Sciatic nerve (tissue), 2 donors: ENCODE results near the gene MRPS26. TPM values are rescaled to one million over a fixed set of nuclear protein-coding genes. Genes with fewer than 3 reads are reported as not detected.
"Not testable (repeated sequence)": the region's sequence is repeated elsewhere in the genome, so short reads cannot be mapped to it uniquely, and the experiment has no call there.

ENCODE experiments used
- ATAC-seq: fragments of 200-7000 bp; cut with Tn5 transposase; one replicate; pipeline ENCODE4 v1.9.1; 2020; ENCODE audit warnings: mild to moderate bottlenecking, moderate library complexity
- DNase-seq: peaks from one replicate; pipeline ENCODE4 v3.0.0-alpha.2; 2020; ENCODE audit warnings: low spot score
- intact Hi-C: fragments of 100-400 bp; cut with DNase I; formaldehyde crosslinking; loops from one replicate; pipeline ENCODE4 v1.14.2; 2022
- total RNA-seq: library from RNA; stranded (reverse); fragmentation: NEBNext Ultra II Directional; extraction: Animal tissue kit (Norgen Biotek cat#: 25700); gene quantifications from one replicate; pipeline ENCODE4 v1.2.1, GENCODE V29; 2021
- donor health status: DM: no; HTN: no; CAD: no.
- donor health status: DM: no; HTN: no; CAD: no.

The MRPS26 gene
- total RNA-seq, 1 donor from 2014 or later = 29.6 TPM

DNA sequence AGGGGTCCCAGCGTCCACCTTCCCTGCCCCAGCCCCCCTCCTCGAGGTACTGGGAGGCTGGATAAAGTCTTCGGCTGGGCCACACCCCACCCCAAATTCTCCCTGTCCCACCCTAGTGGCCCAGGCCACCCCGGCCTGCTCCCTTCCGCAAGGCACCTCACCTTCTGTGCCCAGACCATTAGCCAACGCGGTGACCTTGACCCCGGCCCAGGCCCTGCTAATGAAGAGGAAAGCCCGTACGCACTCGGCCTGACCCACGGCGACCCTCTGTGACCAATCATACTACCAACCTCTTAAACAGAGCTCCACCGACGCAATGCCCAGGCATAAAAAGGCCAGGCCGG, 25.4 kb downstream of the MRPS26 start:
- ATAC-seq = no peak
- intact Hi-C loops = no loop called here
- no peak for DNase-seq

DNA sequence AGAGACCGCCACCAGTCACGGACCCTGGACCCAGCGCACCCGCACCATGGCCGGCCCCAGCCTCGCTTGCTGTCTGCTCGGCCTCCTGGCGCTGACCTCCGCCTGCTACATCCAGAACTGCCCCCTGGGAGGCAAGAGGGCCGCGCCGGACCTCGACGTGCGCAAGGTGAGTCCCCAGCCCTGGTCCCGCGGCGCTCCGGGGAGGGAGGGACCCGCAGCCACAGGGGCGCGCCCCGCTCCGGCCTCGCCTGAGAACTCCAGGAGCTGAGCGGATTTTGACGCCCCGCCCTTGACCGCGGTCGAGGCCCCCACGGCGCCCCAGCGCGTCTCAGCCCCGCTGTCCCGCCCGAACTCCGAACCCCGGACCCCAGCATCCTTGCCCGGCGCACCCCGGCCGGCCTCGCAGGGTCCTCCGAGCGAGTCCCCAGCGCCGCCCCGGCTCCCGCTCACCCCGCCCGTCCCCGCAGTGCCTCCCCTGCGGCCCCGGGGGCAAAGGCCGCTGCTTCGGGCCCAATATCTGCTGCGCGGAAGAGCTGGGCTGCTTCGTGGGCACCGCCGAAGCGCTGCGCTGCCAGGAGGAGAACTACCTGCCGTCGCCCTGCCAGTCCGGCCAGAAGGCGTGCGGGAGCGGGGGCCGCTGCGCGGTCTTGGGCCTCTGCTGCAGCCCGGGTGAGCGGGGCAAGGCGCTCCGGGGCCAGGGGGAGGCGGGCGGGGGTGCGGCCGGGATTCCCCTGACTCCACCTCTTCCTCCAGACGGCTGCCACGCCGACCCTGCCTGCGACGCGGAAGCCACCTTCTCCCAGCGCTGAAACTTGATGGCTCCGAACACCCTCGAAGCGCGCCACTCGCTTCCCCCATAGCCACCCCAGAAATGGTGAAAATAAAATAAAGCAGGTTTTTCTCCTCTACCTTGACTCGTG, 26.0 kb downstream of the MRPS26 start, which contains the start of gene OXT:
Gene OXT (plus strand): TSS at position 11 of the 920 bp plus-strand sequence. CDS start 36 bp downstream, at position 47.
- no peak for DNase-seq
- intact Hi-C loops = no loop called here
- ATAC-seq = peak; percentile 57

DNA sequence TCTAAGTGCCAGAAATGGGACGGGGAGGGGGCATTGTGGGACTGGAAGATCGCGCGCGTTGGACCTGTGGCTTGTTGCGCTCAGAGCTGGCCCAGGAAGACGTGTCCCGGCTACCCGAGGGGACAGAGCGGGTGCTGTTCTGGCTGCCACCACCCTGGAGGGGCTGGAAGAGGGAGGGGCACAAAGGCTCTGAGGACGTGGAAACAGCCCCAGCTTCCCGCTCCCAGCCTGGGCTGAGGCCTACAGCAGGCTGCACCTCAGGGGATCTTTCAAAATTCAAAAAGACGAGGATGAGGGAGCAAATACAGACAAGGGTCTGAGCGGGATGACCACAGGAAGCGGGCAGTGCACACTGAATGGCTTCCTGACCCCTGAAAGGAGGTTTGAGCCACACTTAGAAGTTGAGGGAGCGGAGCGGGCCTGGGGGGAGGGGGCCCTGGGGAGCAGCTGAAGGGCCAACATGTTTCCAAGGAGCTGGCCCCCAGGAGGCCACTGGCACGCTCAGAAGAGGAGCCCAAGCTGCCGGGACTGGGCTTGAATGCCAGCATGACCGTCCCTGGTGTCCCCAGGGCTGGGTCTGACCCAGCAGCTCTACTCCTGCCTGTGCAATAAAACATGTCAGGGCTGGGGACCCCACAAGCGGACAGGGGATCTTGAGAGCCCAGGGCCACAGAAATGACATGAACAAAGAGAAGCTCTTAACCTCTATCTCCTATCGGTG, 26.8 kb downstream of the MRPS26 start:
- no peak for DNase-seq
- ATAC-seq = no peak
- intact Hi-C loops = no loop called here

DNA sequence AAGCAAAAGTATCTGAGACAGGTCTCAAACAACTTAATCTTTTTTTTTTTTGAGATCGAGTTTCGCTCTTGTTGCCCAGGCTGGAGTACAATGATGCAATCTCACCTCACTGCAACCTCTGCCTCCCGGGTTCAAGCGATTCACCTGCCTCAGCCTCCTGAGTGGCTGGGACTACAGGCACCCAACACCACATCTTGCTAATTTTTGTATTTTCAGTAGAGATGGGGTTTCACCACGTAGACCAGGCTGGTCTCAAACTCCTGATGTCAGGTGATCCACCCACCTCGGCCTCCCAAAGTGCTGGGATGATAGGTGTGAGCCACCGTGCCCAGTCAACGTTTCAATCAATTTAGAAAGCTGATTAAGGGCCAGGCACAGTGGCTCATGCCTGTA, 27.4 kb downstream of the MRPS26 start:
- DNase-seq, ATAC-seq, intact Hi-C loops: not testable (repeated sequence)

DNA sequence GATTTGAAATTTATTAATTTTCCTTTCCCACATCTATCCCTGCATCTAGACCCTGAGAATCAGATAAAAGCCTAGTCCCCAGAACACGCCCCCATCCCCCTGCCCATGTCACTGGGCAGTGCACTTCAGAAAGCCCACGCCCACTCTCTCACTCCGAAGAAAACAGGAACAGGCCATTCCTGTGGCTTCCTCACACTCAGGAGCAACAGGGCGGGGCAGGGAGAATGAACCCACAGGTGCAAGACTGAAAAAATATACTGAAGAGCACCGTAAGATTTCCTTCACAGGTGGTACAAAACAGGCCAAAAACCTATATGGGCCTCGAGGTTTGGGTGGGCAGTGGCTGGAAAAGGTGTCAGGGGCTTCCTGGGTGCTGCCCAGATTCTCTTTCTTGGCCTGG, 29.0 kb downstream of the MRPS26 start:
- ATAC-seq = no peak
- intact Hi-C loops = no loop called here
- DNase-seq = no peak

DNA sequence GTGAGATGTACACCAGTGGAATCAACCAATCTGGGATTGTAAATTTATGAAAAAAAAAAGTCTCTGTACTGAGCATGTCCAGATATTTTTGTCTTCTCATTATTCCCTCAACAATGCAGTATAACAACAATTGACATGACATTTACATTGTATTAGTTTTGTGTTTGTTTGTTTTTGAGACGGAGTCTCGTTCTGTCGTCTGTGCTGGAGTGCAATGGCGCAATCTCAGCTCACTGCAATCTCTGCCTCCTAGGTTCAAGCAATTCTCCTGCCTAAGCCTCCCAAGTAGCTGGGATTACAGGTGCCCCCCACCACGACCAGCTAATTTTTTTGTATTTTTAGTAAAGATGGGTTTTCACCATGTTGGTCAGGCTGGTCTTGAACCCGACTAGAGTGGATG, 29.5 kb downstream of the MRPS26 start:
- DNase-seq, ATAC-seq, intact Hi-C loops: not testable (repeated sequence)

DNA sequence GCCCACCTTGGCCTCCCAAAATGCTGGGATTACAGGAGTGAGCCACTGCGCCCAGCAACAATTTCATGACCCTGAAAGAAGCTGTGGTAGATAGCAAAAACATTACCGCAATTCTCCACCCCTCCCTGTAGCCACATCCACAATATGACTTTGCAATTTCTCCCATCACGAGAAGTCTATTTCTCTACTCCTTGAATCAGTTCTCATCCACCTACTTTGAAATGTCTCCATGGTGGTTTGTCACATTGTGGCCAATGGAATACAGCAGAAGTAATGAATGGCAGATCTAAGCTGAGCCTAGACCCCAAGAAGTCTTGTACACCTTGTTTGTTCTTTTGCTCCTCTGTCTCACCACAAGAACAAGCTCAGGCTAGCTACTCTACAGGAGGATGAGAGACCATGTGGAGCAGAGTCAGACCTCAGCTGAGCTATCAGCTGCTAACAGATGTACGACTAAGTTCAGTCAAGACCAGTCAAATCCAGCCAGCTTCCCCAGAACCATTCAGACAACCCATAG, 31.8 kb downstream of the MRPS26 start:
- ATAC-seq (no peak), DNase-seq (no peak)
- intact Hi-C loops = no loop called here

DNA sequence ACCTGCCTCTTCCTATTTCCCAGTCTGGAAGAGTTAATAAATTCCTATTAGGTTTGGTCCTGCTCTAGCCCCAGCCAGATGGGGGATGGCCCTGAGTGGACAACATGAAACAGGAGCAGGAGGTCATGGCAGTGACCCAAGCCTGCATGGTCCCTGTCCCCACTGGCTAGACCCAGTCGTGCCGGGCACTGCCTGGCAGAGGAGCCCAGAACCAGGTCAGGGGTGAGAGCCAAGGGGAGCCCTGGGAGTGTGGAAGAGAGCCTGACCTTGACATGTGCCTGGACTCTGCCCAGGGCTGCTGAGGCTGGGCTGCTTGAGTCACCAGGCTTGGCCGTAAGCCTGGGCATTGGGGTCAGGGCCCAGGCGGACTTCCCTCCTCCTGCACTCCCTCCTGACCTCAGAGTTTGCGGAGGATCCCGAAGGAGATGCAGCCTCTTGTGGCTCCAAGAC, 35.1 kb downstream of the MRPS26 start:
- DNase-seq (no peak), ATAC-seq (peak; percentile 72)
- intact Hi-C loops = no loop called here

DNA sequence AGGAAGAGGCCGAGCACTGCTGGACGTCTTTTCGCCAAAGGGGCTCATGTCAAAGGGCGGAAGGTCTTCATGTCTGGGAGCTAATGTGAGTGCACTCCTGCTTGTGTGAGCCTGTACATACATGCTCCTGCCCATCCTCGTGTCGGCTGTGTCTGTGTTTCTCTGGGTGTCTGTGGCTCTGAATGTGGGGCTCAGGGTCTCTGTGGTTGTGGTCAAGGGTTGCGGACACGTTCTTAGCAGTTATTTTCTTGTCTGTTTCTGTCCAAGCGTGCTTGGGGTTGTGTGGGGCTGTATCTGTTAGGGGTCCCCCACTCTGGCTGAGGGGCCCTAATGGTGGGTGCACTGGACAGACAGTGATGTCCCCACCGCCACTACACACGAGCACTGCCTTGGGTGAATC, 35.8 kb downstream of the MRPS26 start:
- DNase-seq = no peak

DNA sequence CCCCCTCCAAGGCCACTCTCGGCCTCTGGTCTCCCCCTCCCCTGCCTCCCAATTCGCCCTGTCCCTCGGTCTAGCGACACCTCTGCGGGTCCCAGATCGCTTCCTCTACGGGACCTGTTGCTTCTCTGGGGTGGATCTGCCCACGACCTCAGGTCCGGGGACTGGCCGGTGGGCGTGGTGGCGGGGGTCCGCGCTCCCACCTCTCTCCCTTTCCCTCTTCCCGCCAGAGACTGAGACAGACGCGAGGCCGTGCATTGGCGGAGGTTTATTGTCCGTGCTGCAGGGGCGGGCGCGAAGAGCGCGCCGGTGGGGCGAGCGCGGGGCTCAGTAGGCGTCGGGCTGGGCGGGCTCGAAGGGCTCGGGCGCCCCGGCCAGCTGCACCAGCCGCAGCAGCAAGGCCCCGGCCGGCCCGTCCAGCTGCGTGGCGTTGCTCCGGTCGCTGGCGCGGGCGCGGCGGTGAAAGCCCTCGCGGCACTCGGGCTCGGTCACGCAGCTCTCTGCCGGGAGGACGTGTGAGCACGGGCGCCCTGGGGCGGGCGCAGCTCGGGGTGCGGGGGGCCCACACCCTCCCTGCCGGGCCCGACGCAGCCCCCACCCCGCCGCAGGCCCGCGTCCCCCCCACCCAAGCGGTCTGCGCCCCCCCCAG, 36.6 kb downstream of the MRPS26 start:
- intact Hi-C loops = no loop called here
- DNase-seq (no peak), ATAC-seq (no peak)

More for the DNA sequence above, 35.8 kb downstream of the MRPS26 start:
- no peak for ATAC-seq
- intact Hi-C loops = no loop called here

DNA sequence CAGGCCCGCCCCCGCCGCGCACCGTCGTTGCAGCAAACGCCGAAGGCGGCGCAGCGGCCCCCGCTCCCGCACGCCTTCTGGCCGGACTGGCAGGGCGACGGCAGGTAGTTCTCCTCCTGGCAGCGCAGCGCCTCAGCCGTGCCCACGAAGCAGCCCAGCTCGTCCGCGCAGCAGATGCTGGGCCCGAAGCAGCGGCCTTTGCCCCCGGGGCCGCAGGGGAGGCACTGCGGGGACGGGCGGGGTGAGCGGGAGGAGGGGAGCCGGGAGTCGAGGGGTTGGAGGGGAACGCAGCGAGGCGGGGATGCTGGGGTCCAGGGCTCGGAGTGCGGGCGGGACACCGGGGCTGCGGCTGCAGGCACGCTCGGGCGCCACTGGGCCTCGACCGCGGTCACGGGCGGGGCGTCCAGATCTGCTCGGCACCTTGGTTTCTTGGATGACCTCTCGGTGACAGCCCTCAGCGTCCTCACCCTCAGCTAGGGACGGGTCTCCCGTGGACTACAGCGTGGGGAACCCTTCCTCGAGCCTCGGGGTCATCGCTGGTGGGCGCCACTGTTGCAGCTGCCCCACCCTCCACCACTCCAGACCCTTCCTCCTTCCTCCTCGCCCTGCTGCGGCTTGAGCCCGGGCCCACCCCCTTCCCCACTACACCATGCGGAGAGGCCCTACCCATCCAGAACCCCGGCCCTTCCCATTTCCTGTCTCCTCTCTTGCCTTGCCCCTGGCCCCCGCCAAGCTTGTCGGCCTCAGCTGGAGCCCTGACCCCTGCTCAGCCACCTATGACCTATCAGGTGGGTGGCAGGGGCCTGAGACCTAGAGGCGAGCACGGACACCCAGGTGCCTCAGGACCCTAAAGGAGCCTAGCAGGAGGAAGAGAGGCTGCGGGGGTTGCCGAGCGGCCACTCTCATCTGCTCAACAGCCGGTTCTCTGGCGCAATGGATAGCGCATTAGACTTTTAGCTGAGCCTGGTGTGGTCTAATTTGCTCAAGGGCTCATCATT, 37.4 kb downstream of the MRPS26 start:
- intact Hi-C loops = no loop called here
- no peak for ATAC-seq
- no peak for DNase-seq

DNA sequence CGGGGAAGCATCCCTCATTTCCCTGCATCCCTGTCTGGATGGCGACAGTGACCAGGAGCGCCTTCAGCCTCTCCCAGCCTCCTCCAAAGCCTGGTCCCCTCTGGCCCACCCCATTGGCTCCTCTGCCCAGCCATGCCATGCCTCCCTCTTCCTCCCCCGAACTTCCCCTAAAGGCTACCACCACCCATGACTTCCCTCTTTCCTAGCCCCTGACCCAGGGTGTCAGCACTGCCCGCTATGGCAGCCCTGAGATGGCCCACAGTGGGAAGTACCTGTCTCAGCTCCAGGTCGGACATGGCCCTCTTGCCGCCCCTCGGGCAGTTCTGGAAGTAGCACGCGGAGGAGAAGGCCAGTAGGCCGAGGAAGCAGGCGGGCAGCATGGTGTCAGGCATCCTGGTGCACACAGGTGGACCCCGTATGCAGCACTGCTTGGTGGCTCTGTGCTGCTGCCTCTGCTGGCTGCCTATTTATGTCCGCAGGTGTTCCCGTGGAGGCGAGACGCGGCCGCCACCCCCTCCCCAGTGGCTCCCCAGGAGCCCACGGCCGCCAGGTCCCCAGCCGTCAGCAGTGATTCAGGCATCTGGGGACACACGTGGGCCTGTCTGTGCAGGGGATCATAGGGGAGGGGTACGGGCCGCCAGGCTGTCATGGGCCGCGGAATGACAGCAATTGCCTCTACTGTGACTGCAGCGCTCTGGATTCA, 38.6 kb downstream of the MRPS26 start, which contains the start of gene AVP:
Gene AVP (minus strand): TSS at position 442 of the 703 bp plus-strand sequence. CDS start 50 bp downstream, at position 392.
- ATAC-seq (no peak), DNase-seq (no peak)
- intact Hi-C loops = no loop called here

DNA sequence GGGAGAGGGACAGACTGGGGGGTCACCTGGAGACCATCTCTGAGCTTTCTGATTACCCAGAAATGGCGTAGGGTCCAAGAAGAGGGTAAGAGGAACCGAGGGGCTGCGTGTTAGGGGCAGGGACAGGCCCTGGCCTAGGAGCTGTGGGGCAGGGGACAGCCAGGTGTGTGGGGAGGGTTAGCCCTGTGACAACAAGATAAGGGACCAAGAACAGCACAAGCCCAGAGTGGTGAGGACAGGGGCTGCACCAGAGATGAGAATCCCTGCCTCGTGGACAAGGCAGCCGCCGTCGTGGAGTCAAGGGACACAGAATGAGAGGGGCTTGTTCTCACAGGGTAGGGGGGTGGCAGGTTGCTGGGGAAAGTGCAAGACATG, 39.1 kb downstream of the MRPS26 start:
- ATAC-seq (no peak), DNase-seq (no peak)
- intact Hi-C loops = no loop called here

DNA sequence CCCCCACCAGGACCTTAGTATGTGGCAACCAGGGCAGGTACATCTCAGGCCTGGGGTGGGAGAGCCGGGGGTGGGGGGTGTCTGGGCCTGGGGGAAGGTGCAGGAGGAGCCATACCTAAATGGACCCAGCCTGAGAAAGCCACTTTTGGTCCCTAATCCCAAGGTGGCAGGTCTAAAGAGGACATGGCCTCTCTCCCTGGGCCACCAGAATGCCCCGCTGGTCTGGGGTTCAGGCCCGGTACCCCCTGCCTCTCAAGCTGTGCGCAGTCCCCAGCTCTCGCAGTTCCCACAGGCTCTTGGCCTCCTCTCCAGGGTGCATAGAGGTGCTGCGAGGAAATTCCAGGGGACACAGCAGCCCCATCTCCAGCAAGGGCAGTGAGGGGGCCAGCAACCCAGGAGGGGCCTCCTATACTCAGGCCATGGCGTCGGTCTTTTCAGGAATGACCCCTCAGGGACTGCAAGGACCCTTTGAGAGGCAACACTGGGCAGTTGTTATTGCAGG, 39.8 kb downstream of the MRPS26 start:
- ATAC-seq = no peak
- DNase-seq = no peak
- intact Hi-C loops = no loop called here

DNA sequence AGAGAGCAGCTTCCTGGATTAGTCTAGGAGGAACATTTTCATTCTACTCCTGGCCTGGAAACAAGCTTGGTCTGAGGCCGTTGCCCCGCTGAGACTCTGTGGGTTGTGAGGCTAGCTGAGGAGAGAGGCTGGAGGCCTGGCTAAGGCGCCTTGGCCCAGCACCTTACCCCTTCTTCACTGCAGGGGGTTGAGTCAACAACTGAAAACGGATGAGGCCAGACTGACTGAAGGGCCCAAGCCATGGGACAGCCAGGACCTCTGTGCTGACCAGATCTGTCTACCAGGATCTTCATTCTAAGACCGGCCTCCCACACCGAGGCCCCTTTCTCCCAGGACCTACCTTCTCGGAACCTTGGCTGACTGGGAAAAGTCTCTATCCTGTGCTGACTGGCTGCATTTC, 42.2 kb downstream of the MRPS26 start:
- DNase-seq (no peak), ATAC-seq (no peak)
- intact Hi-C loops = no loop called here

DNA sequence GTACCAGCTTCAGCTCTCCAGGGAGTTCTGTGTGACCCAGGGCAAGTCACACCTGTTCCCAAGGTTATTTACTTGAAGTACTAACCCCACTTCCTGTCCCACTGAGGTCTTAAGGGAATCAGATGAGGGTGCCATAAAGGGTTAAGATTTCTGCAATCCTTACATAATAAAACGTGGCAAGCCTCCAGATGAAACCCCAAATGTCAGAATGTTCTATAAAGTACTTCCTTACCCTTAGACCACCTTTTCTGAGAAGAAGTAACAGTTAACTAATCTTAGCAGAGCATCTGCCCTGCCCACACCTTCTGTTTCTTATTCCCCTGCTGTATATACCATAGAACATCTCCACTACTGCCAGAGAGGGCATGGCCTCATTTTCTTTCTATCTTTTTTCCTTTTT, 44.7 kb downstream of the MRPS26 start:
- DNase-seq (no peak), ATAC-seq (no peak)
- intact Hi-C loops = no loop called here

DNA sequence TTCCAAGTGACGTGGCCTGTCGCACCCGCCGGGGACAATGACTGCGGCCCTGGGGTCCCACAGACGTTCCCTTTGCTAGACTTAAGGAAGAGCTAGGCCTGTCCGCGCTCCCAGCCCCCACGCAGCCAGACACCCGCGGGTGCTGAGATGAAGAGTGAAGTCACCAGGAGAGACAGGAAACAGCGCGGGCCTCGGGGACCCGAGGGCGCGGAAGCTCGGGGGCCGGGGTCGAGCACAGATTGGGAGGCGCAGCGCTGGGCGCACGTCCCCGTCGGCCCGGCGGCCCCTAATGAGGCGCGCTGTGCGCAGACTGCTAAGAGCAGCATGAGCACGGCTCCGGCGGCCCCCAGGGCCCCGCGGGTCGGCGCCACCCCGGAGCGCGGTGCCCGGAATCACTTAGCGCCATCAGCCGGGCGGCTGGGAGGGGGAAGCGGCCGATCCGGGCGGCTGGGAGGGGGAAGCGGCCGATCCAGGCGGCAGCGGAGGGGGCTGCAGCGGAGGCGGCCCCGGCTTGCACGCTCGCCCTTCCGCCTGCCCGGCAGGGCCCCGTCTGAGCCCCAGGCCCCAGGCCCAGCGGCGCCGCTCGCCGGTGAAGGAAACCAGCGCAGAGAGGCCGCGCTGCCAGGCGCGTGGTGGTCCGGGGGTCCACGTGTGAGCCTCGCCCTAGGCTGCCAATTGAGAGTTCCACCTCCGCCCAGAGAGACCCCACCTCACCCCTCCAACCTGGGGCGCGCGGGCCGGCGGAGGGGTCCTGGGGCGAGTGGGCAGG, 46.9 kb downstream of the MRPS26 start:
- DNase-seq (no peak), ATAC-seq (peak; percentile 56)
- intact Hi-C loops = no loop called here
